Neural cell (in vitro differentiated cells): Measurements from ENCODE around the gene TULP3.

ENCODE experiments used
- EP300 ChIP-seq: fragments of 450-650 bp; conservative IDR thresholded peaks from 2 replicates; pipeline ENCODE4 v1.6.1; 2014; ENCODE audit warnings: antibody characterized with exemption, mild to moderate bottlenecking, moderate library complexity; ENCODE audit not compliant: poor library complexity, severe bottlenecking
- POLR2AphosphoS5 ChIP-seq: IDR thresholded peaks from 2 replicates; pipeline ENCODE4 v1.6.1; 2012
- SMC3 ChIP-seq: fragments of 450-650 bp; conservative IDR thresholded peaks from 2 replicates; pipeline ENCODE4 v1.6.1; 2014; ENCODE audit warnings: antibody characterized with exemption, mild to moderate bottlenecking, moderate library complexity; ENCODE audit not compliant: poor library complexity
- TF ChIP-seq, protein P1 (sequence below): fragments of 450-650 bp; IDR thresholded peaks from 2 replicates; pipeline ENCODE4 v1.5.1; 2014; ENCODE audit warnings: antibody characterized with exemption, mild to moderate bottlenecking, moderate library complexity; ENCODE audit not compliant: poor library complexity, severe bottlenecking

DNA sequence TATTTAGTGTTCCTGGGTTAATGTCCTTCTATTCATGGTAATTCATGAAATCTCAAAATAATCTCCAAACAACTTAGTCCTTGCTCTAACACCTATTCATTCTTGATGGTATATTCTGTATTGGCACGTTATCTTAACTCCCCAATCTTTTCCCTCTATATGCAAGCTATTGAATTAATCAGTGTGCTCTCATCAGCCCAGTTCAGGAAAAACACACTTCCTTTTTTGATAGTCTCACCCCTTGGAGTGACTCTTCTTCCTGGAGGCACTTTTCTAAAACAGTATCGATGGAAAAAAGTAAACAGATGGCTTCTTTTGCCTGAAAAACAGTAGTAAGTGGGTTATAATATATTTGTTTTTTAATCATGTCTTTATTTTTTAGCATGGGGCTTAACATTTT lies 28.6 kb downstream of the TULP3 start:
- TF ChIP-seq, protein P1, sequence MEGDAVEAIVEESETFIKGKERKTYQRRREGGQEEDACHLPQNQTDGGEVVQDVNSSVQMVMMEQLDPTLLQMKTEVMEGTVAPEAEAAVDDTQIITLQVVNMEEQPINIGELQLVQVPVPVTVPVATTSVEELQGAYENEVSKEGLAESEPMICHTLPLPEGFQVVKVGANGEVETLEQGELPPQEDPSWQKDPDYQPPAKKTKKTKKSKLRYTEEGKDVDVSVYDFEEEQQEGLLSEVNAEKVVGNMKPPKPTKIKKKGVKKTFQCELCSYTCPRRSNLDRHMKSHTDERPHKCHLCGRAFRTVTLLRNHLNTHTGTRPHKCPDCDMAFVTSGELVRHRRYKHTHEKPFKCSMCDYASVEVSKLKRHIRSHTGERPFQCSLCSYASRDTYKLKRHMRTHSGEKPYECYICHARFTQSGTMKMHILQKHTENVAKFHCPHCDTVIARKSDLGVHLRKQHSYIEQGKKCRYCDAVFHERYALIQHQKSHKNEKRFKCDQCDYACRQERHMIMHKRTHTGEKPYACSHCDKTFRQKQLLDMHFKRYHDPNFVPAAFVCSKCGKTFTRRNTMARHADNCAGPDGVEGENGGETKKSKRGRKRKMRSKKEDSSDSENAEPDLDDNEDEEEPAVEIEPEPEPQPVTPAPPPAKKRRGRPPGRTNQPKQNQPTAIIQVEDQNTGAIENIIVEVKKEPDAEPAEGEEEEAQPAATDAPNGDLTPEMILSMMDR = no peak
- TF ChIP-seq POLR2AphosphoS5 (no peak), SMC3 (no peak), EP300 (no peak)
